CD4-positive, alpha-beta T cell treated with Interleukin-17A for 4 hours (primary cell): ENCODE measurements around the gene POP7.

ENCODE experiments used
- DNase-seq: peaks from one replicate; pipeline ENCODE4 v3.0.0-alpha.2; 2020; ENCODE audit warnings: mixed read lengths

Gene POP7

DNA sequence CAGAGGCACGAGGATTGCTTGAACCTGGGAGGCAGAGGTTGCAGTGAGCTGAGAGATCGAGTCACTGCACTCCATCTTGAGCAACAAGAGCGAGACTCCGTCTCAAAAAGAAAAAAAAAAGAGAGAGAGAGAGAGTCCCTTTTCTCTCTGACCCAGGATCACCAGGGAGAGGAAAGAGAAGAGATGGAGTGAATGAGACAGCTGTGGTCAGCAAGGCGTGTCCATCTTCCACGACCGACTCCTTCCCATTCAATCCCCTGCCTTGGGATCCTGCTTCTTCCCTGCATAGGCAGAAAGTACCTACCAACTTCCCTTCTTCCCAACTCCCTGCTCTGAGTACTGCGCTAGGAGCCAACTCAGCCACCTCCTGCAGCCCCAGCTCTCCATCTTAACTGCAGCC lies 22.3 kb downstream of the POP7 start:
- no peak for DNase-seq

DNA sequence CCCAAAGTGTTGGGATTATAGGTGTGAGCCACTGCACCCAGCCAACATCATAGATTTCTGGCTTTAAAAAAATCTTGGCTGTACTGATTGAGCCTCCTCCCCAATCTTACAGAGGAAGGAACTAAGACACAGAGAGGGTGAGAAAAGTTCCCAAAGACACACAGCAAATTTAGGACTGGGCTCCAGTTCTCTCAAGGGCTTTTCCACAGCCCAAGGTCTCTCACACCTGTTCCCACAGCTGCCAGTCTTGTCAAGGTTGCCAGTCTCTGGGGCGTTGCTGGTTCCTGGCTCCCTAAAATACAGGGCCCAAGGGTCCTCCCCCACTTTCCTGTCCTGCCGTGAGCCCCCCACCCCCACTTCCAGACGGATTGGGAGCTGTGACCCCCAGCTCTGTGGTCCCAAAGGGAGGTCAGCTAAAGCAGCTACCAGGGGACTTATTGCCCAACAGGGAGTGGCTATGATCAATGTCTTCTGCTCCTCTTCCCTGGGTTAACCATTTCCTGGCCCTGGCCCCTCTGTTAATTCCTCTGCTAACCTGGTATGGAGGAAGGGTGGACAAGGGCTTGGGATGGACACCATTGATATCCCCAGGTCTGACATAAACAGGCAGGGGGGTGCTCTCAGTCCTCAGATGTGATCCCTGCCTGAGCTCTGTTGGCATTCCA lies 24.3 kb downstream of the POP7 start:
- DNase-seq, result no peak

DNA sequence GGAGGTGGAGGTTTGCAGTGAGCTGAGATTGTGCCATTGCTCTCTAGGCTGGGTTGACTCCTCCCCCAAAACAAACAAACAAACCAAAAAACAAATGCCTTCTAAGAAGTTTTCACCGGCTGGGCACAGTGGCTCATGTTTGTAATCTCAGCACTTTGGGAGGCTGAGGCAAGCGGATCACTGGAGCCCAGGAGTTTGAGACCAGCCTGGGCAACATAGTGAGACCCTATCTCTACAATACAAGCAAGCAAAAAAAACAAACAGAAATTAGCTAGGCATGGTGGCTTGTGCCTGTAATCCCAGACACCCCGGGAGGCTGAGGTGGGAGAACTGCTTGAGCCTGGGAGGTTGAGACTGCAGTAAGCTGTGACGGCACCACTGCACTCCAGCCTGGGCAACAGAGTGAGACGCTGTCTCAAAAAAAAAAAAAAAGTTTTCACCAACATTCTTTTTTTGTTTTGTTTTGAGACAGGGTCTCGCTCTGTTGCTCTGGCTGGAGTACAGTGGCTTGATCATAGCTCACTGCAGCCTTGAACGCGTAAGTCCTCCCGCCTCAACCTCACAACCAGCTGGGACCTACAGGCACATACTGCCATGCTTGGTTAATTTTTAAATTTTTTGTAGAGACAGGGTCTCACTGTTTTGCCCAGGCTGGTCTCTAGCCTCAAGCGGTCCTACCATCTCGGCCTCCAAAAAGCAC lies 26.2 kb downstream of the POP7 start:
- no peak for DNase-seq

DNA sequence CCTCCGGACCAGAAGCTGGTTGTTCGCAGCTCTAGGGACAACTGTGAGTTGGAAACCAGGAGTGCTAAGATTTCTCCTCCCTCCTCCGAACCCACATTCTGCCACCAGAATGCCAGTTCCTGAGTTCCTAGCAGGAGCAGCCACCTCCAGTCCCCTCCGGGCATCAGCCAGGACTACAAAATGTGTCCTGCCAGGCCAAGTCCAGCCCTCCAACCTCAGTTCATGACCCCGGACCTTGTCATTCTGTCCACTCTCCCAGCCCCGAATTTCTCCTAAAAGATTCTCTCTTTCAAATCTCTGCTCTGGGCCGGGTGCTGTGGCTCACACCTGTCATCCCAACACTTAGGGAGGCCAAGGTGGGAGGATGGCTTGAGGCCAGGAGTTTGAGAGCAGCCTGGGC lies 29.8 kb downstream of the POP7 start:
- no peak for DNase-seq

DNA sequence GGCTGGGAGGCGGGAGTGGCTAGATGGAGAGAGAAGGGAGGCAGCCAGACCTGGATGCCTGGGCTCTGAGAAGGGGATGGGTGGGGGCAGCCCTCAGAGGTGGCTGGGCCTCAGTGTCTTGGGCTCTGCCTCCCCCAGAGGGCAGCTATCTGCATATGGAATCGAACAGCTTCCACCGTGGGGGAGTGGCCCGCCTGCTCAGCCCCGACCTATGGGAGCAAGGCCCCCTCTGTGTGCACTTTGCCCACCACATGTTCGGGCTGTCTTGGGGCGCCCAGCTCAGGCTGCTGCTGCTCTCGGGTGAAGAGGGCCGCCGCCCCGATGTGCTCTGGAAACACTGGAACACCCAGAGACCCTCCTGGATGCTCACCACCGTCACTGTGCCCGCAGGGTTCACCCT lies 30.8 kb downstream of the POP7 start:
- no peak for DNase-seq

DNA sequence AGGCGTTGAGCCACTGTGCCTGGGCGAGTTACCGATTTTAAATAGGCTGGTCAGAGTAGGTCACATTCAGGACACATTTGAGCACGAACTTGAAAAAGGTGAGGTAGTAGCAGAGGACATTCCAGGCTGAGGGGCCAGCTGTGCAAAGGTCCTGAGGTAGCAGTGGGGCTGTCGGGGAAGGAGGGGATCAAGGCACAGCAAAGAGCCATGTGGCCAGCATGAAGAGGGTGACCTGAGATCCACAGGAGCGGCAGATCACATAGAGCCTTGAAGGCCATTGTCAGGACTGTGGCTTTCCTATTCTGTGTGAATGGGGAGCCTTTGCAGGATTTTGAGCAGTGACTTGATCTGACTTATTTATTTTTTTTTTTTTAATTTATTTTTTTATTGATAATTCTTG lies 34.0 kb downstream of the POP7 start:
- no peak for DNase-seq

DNA sequence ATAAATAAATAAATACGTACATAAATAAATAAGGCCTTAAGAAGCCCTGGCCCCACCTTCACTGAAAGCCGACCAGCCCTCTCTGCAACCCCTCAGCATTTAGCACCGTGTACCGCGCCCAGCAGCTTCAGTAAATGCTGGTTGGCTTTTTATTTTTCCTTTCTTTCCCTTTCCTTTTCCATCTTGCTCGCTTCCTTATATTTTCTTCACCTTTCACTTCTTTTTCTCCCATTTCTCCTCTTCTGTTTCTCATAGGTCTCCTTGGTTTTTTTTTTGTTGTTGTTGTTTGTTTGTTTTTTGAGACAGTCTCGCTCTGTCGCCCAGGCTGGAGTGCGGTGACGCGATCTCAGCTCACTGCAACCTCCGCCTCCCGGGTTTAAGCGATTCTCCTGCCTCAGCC lies 38.7 kb downstream of the POP7 start:
- DNase-seq, result no peak

DNA sequence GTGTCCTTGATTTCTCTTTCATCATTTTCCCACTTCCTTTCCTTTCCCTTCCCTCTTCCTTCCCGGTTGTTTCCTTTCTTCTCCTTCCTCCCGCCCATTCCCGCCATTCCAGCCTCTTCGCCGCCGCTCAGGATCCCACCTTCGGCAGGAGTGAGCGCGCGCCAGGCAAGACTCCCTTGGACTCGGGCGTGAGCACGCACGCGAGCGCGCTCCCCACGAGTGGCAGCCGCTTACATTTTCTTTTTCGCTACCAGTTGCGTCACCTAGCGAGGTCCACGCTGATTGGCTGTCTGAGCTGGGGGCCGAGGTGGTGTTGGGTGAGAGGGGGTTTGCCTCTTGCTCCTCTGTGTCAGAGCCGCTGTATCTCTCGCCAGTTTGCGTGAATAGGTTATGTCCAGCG lies 39.3 kb downstream of the POP7 start:
- DNase-seq, result no peak

DNA sequence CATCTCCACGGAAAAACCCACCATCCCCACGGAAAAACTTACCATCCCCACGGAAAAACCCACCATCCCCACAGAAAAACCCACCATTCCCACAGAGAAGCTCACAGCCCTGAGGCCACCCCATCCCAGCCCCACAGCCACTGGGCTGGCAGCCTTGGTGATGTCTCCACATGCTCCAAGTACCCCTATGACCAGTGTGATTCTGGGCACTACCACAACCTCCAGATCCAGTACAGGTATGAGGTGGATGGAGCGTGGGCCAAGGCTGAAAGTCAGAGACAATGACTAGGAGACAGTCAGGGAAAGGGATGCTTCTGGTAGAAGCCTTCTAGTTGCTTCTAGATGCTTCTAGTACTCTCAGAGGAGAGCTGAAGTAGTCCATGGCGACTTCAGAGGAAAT lies 47.1 kb downstream of the POP7 start:
- no peak for DNase-seq

DNA sequence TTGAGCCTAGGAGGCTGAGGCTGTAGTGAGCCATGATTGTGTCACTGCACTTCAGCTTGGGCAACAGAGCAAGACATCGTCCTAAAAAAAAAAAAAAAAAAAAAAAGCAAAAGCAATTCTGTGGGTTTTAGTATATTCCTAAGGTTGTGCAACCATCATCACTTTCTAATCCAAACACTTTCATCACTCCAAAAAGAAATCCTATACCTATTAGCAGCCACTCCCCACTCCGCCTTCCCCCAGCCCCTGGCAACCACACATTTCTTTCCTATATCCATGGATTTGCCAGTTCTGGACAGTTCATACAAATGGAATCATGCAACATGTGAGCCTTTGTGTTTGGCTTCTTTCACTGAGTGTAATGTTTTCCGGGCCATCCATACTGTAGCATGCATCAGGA lies 47.8 kb downstream of the POP7 start:
- DNase-seq, result no peak
